ENCODE measurements around the gene E2F6. TPM values are rescaled to one million over a fixed set of nuclear protein-coding genes. Genes with fewer than 3 reads are reported as not detected.

E2F6 gene
- 22.0 and 22.2 TPM in 2 replicates for total RNA-seq (2014; rRNA removed; shearing (Covaris generic))

GRCh38 chr2:11465485-11466306, at the start of gene E2F6:
E2F6 (minus strand) TSS chr2:11466161; CDS start chr2:11465879, 282 bp downstream.
- peak; percentile 78 for DNase-seq (ENCODE audit: low spot score)

- no peak for DNase-seq (ENCODE audit: low spot score)
Observed at GRCh38 chr2:11515490-11515981, 49.6 kb upstream of the E2F6 start.

DNA sequence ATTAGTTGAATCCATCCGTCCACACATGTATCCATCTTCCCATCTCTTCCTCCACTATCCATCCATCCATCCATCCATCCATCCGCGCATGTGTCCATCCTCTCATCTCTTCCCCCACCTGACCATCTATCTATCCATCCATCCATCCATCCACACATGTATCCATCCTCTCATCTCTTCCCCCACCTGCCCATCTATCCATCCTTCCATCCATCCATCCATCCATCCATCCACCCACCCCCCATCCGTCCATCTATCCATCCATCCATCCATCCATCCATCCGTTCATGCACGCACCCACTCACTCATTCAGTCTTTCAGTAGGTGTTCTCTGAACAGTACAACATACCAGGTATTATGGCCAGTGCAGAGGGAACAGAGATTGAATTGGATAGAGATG, 48.9 kb upstream of the E2F6 start:
- DNase-seq (ENCODE audit: low spot score) = no peak

GRCh38 chr2:11514081-11514730, 48.2 kb upstream of the E2F6 start:
- no peak for DNase-seq (ENCODE audit: low spot score)

DNA sequence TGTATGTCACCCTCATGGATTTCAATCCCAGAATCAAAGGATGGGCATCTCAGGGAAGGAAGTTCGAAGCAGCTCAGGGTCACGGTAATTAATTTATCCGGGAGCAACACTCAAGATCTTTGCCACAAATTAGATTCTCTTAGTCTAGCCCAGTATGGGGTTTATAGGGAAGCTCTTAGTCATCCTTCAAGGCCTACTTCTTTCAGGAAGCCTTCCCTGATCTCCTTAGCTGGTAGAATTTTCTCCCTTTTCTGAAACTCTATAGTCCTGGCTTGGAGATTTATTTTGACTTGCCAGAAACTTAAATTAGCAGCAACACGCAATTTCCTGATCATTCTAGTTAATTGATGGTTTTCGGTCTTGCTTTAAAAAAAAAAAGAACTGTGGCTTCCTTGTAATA, 47.4 kb upstream of the E2F6 start:
- no peak for DNase-seq (ENCODE audit: low spot score)

DNA sequence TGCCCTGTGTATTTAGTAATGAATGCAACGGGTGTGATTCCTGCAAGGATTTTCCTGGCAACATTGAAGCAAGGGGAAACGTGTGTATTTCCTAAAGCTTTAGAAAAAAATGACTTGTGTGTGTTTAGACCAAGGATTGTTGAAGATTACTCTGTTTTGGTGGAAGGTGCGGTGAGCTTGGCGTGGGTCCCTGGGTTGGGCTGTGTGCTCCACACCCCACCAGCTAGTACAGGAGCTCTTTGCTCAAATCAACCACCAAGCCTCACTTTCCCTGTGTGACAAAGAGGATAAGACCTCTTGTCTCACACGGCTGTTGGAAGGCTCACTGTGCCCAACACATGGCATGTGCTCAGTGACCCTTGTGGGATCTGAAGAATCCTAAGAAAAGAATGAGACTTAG, 46.5 kb upstream of the E2F6 start:
- DNase-seq (ENCODE audit: low spot score) = no peak

DNA sequence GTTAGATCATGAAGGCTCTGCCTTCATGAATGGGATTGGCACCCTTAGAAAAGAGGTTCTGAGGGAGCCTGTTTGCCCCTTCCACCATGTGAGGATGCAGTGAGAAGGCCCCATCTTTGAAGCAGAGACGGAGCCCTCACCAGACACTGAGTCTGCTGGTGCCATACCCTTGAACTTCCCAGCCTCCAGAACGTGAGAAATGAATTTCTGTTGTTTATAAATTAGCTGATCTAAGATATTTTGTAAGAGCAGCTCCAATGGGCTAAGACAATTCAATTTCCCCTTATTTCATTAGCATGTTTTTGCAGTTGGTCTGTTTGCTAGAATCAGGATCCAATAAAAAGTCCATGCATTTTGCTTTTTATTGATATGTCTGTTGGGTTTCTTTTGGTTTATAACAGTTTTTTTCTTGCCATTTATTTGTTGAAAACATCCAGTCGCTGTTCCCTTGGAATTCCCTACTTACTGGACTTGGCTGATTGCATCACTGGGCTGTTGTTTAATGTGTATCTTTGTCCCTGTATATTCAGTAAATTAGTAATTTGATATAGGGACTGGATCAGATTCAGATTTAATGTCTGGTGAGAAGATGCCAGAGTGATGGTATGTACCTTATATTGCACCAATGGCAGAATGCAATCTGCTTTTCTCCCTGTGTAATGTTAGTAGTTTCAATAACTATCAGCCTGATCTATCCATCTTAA, 43.8 kb upstream of the E2F6 start:
- DNase-seq (ENCODE audit: low spot score) = no peak

DNA sequence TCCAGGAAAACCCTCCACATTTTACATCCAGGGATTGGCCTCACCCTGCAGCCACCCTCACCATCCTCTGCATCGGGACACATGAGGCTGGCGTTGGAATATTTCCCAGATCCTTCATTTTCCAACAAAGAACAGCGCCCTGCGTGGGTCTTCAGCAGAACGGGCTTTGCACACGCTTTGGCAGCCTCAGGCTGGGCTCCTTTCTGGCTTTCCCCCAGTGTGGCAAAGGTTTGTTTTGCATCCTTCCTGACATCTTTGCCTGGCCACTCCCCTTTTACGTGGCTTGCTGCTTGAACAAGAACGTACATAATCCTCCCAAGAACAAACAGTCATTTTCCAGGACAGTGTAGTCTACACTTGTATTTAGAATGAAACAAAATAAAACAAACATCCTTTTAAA, 42.3 kb upstream of the E2F6 start:
- DNase-seq (ENCODE audit: low spot score) = peak; percentile 38

GRCh38 chr2:11507517-11507916, 41.6 kb upstream of the E2F6 start:
- no peak for DNase-seq (ENCODE audit: low spot score)

DNA sequence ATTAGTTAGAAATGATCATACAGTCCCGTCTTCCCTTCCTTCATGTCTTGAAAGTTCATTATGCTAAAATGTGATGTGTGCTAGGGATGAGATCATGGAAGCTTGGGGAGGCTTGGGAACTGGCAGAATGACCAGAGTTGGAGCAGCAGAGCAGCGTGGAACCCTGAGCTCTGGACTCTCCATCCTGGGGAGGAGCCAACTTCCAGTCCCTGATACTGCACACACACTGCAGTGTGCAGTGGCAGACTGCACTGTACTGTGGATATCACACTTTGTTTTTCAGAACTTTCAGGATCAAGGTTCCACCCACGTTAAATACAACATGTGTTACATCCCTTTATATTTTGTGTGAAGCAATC, 40.6 kb upstream of the E2F6 start:
- DNase-seq (ENCODE audit: low spot score) = no peak

DNA sequence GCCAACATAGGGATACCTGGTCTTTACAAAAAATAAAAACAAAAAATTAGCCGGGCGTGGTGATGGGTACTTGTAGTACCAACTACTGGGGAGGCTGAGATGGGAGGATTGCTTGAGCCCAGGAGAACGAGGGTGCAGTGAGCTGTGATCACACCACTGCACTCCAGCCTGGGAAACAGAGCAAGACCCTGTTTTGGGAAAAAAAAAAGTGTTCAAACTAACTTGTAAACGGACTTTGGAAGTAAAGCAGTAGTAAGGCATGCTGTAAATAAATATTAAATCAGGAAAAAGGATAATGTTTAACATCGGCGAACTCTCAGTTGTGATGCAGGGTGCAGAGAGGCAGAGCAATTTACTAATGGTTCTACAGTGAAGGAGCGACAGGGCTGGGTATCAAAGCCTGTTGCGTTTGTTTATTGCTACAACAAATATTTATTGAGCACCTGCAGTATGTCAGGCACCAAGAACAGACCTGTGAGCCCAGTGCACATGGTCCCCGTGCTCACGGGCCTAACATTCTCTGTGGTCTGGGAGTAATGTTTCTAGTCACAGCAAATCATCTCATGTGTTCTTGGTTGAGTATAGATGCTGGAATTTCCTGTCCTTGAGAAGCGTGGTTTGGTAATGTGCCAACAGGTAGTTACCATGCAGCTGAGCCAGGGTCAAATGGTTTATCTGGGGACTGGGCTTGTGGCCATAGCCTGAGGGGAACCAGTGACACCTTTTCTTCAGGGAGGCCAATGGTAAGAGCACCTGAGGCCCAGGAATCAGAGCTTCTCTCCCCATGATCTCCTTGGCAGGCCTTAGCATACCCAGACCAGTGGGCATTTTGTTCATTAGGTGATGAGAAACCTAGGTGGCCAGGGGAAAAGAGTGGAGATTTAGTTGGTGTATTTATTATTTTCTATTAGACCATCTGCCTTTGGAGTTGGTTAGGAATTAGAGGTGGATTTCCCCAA, 40.0 kb upstream of the E2F6 start:
- DNase-seq (ENCODE audit: low spot score) = peak; percentile 37

- DNase-seq (ENCODE audit: low spot score) = no peak
Observed at GRCh38 chr2:11503354-11503927, 37.5 kb upstream of the E2F6 start.

- DNase-seq (ENCODE audit: low spot score) = no peak
Observed at GRCh38 chr2:11502740-11503292, 36.9 kb upstream of the E2F6 start.

DNA sequence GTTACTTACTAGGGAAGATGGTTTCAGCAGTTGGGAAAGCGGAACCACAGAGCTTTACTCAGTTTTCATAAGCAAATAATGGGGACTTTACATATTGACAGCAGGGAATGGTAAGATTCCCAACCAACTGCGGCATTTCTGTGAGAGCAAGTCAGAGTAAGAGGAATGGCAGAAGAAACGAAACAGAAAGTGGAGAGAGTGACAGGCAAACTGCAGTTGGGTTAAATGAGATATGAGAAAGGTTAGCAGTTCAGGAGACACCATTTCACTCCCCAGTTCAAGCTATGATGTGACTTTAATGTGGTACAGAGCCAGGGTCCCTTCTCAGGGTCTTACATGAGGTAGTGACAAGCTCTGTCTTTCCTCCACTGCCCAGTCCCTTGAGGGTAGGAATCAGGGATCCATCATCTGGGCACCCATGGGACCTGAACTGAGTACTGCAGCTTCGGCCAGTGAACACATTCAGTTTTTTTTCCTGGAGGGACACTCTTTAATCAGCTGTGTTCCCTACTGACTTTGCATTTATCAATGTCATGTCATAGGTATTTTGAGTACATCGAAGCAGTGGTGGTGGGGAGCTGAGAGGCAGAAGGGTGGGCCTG, 34.8 kb upstream of the E2F6 start:
- DNase-seq (ENCODE audit: low spot score) = no peak

- DNase-seq (ENCODE audit: low spot score) = no peak
Observed at GRCh38 chr2:11499081-11499743, 33.3 kb upstream of the E2F6 start.

- no peak for DNase-seq (ENCODE audit: low spot score)
Observed at GRCh38 chr2:11498543-11499034, 32.6 kb upstream of the E2F6 start.

DNA sequence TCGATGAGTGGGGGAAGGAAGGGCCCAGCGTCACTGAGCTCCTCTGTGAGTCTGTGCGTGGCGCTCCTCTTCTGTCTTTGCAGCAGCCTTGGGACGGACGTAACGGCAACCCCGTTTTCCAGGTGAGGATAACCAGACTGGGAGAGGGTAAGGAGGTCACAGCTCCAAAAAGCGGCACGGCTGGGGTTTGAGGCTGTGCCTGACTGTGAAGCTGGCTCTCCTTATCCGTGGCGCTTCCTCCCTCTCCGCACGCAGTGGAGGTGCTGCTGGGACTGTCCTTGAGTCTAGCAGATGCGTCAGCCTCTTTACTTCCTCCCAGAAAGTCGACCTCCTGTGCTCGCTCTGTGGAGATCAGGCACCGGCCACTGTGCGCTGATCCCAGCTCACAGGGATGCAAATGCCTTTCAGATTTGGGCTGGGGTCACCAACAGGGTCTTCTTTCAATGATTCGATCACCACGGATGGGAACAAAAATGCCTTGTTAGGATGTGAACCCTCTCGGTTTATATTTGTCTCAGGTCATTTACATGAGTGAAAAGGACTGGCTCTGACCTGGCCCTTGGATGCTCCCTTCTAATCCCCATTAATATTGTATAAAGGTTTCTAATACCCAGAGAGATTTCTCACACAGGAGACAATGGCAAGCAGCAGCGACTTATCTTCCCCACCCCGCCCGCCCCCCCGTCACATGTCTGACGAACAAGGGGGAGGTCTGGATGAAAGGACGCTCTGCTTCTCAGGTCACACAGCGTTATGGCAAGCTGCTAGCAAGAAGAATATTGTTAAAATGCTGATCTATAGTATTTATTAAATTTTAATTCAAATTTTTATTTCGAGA, 30.1 kb upstream of the E2F6 start:
- DNase-seq (ENCODE audit: low spot score) = no peak

- no peak for DNase-seq (ENCODE audit: low spot score)
Observed at GRCh38 chr2:11494310-11494709, 28.3 kb upstream of the E2F6 start.

DNA sequence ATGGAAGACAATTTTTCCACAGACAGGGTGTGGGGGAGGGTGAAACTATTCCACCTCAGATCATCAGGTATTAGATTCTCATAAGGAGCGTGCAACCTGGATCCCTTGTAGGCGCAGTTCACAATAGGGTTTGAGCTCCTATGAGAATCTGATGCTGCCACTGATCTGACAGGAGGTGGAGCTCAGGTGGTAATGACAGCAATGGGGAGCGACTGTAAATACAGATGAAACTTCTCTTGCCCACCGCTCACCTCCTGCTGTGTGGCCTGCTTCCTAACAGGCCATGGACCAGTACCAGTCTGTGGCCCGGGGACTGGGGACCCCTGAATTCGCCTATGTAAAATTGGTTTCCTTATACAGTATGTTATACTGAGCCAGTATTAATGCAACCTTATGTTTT, 27.3 kb upstream of the E2F6 start:
- DNase-seq (ENCODE audit: low spot score) = no peak

Measured in H4 (cell line).